Keratinocyte (primary cell): ENCODE measurements around the gene ECHS1.

ENCODE experiments used
- CTCF ChIP-seq, 3 experiments: IDR thresholded peaks in 1 of 3; conservative IDR thresholded peaks in 1 of 3; optimal IDR thresholded peaks in 1 of 3; 2 replicates in 2 of 3; 3 replicates in 1 of 3; pipeline versions ENCODE3 to v1.5.1; 2011; ENCODE audit warnings: low read length in 3 of 3, mild to moderate bottlenecking in 3 of 3, moderate library complexity in 2 of 3, control low read depth in 1 of 3, inconsistent platforms in 1 of 3; ENCODE audit not compliant: insufficient read depth in 2 of 3; ENCODE audit errors: extremely low read depth in 1 of 3
- EZH2 ChIP-seq: IDR thresholded peaks from one replicate; pipeline ENCODE4 v1.6.1; 2012; ENCODE audit warnings: inconsistent platforms, mild to moderate bottlenecking, low read length, moderate library complexity

GRCh38 chr10:133381036-133381435, 7.9 kb upstream of the ECHS1 start:
- TF ChIP-seq CTCF (optimal IDR thresholded peaks at IDR 0.05 in 1 of 3, IDR thresholded peaks at IDR 0.05 in 1 of 3, conservative IDR thresholded peaks at IDR 0.05 in 1 of 3; ENCODE audit: extremely low read depth in 1 of 3, insufficient read depth in 2 of 3, low read length in 3 of 3) (no peak), EZH2 (no peak)
